Hepatocyte (in vitro differentiated cells): ENCODE data around the gene ACOX3. TPM values are rescaled to one million over a fixed set of nuclear protein-coding genes. Genes with fewer than 3 reads are reported as not detected.

Experiments
- DNase-seq: peaks from one replicate; pipeline ENCODE4 v3.0.0-alpha.2; 2016; ENCODE audit warnings: low spot score
- H2AFZ ChIP-seq: fragments of 200-600 bp; sonication (generic); 2 replicates; pipeline ENCODE4 v1.6.0; 2016; ENCODE audit warnings: antibody characterized with exemption, mild to moderate bottlenecking
- H3K27ac ChIP-seq: fragments of 200-600 bp; sonication (generic); 2 replicates; pipeline ENCODE4 v1.5.1; 2016; ENCODE audit warnings: mild to moderate bottlenecking
- H3K27me3 ChIP-seq: fragments of 200-600 bp; sonication (generic); 2 replicates; pipeline ENCODE4 v1.6.1; 2016
- H3K36me3 ChIP-seq: fragments of 200-600 bp; sonication (generic); replicated peaks from 2 replicates; pipeline ENCODE4 v1.5.1; 2016; ENCODE audit warnings: low read depth; ENCODE audit not compliant: insufficient read depth
- H3K4me1 ChIP-seq: fragments of 200-600 bp; sonication (generic); 2 replicates; pipeline ENCODE4 v1.5.1; 2016; ENCODE audit warnings: mild to moderate bottlenecking, moderate library complexity; ENCODE audit not compliant: insufficient read depth
- H3K4me2 ChIP-seq: fragments of 200-600 bp; sonication (generic); 2 replicates; pipeline ENCODE4 v1.6.0; 2016
- H3K4me3 ChIP-seq: fragments of 200-600 bp; sonication (generic); 2 replicates; pipeline ENCODE4 v1.5.1; 2016; ENCODE audit warnings: mild to moderate bottlenecking
- H3K79me2 ChIP-seq: fragments of 200-600 bp; sonication (generic); 2 replicates; pipeline ENCODE4 v1.6.0; 2017; ENCODE audit warnings: mild to moderate bottlenecking
- H3K9me2 ChIP-seq: fragments of 200-600 bp; sonication (generic); replicated peaks from 2 replicates; pipeline ENCODE4 v1.6.0; 2017; ENCODE audit warnings: mild to moderate bottlenecking; ENCODE audit not compliant: insufficient read depth
- H3K9me3 ChIP-seq: fragments of 200-600 bp; sonication (generic); 2 replicates; pipeline ENCODE4 v1.5.1; 2016; ENCODE audit warnings: low read depth, mild to moderate bottlenecking
- H4K20me1 ChIP-seq: fragments of 200-600 bp; sonication (generic); 2 replicates; pipeline ENCODE4 v1.6.0; 2016; ENCODE audit warnings: mild to moderate bottlenecking; ENCODE audit not compliant: insufficient read depth, poor library complexity, severe bottlenecking
- EZH2 ChIP-seq: fragments of 200-600 bp; sonication (generic); IDR thresholded peaks from 2 replicates; pipeline ENCODE4 v1.6.1; 2016; ENCODE audit warnings: antibody characterized with exemption, mild to moderate bottlenecking, borderline replicate concordance
- EZH2phosphoT487 ChIP-seq: fragments of 200-600 bp; sonication (generic); IDR thresholded peaks from one replicate; pipeline ENCODE4 v1.6.1; 2018; ENCODE audit warnings: antibody characterized with exemption, mild to moderate bottlenecking, low read depth, moderate library complexity; ENCODE audit not compliant: unreplicated experiment, severe bottlenecking
- WGBS: methylation state at CpG from one replicate; pipeline ENCODE4 v1.1.6; 2016; ENCODE audit warnings: low lambda C conversion rate; ENCODE audit errors: missing lambda C conversion rate; 5-methylcytosine and 5-hydroxymethylcytosine counted together
- polyA plus RNA-seq: library from polyadenylated mRNA; unstranded; fragments of >200 nt; fragmentation: Nextera tagmentation; extraction: Ambion mirVana; gene quantifications from 2 replicates; pipeline ENCODE4 v1.2.1, GENCODE V29; 2016
- total RNA-seq: library from RNA; depleted of rRNA; stranded (reverse); fragments of >200 nt; gene quantifications from 2 replicates; pipeline ENCODE4 v1.2.3, GENCODE V29; 2014
- TF ChIP-seq, protein P1 (sequence below): fragments of 200-600 bp; sonication (generic); IDR thresholded peaks from 2 replicates; pipeline ENCODE4 v1.5.1; 2016; ENCODE audit warnings: antibody characterized with exemption, mild to moderate bottlenecking; ENCODE audit not compliant: poor library complexity

Gene ACOX3
- total and polyA plus RNA-seq, 2 experiments from 2014 or later = 17.6 to 22.5 TPM

DNA sequence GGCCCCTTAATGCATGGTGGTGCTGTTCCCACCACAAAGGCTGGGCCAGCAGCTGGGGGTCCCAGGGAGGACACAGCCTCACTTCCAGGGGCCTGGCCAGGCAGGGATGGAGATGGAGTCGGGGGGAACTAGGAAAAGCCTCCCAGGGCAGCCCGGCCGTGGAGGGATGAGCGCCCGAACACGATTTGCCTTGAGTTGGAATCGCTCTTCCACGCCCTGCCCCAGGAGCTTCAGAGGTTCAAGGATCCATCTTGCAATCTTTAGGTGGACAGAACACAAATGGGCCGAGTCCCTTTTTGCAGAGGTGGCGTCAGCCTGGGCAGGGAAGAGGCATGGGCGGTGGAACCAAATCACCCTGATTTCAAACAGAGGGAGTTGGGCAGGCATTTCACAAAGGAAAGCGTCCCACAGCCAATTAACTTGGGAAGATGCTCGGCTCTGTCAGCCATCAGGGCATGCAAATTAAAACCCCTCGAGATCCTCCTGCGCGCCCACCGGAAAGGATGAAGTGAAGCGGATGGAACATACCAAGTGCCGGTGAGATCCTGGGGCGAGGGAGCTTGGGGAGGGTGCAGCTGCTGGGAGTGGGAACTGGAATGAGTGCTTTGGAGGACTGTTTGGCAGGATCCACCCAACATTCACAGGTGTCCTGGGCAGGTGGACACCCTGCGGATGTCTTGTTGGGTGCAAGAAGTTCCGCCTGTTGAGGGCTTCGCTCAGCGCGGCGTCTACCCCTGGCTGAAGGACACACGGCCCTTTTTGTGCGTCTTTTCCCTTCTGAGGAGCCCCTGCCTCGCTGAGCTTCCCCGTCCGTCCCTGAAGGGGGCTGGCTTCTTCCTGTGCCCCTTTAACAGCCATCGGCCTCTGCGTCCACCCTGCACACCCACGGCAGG lies 95.2 kb downstream of the ACOX3 start:
- H3K27ac ChIP-seq = no peak overlapping the region
- no peaks in the 10 kb centered on the region for H4K20me1 ChIP-seq
- H3K27me3 ChIP-seq = no peaks in the 10 kb centered on the region
- H3K9me3 ChIP-seq = no peaks in the 10 kb centered on the region
- WGBS = 95% methylated on average over 33 of the region's 34 CpGs
- no peak overlapping the region for H3K4me2 ChIP-seq
- H3K79me2 ChIP-seq = no peaks in the 10 kb centered on the region
- no peaks in the 10 kb centered on the region for H3K9me2 ChIP-seq
- no peaks in the 10 kb centered on the region for H3K4me1 ChIP-seq
- no peak overlapping the region for H2AFZ ChIP-seq
- H3K4me3 ChIP-seq = no peak overlapping the region
- TF ChIP-seq EZH2phosphoT487 (no peak), EZH2 (no peak)
- TF ChIP-seq, protein P1, sequence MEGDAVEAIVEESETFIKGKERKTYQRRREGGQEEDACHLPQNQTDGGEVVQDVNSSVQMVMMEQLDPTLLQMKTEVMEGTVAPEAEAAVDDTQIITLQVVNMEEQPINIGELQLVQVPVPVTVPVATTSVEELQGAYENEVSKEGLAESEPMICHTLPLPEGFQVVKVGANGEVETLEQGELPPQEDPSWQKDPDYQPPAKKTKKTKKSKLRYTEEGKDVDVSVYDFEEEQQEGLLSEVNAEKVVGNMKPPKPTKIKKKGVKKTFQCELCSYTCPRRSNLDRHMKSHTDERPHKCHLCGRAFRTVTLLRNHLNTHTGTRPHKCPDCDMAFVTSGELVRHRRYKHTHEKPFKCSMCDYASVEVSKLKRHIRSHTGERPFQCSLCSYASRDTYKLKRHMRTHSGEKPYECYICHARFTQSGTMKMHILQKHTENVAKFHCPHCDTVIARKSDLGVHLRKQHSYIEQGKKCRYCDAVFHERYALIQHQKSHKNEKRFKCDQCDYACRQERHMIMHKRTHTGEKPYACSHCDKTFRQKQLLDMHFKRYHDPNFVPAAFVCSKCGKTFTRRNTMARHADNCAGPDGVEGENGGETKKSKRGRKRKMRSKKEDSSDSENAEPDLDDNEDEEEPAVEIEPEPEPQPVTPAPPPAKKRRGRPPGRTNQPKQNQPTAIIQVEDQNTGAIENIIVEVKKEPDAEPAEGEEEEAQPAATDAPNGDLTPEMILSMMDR = no peak
- DNase-seq = no peak
- H3K36me3 ChIP-seq = no peaks in the 10 kb centered on the region

DNA sequence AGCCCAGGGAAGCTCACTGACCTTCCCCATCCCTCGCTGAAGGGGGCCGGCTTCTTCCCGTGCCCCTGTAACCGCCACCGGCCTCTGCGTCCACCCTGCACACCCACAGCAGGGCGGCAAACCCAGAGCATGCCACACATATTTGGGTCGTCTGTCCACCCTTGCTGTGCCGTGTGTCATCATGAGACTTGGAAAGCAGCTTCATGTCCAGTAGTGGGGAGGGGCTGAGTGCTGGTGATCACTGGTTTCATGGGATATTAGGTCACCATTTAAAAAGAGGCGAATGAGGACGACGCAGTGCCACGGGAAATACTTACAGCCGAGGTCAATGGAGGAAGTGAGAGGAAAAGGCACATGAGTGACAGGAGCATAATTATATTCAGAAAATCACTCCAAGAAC lies 96.1 kb downstream of the ACOX3 start:
- peaks cover under 1% of the 10 kb centered on the region for H3K27me3 ChIP-seq
- H3K36me3 ChIP-seq = no peaks in the 10 kb centered on the region
- H3K27ac ChIP-seq = no peak overlapping the region
- H3K9me2 ChIP-seq = no peaks in the 10 kb centered on the region
- no peaks in the 10 kb centered on the region for H3K9me3 ChIP-seq
- no peak overlapping the region for H3K4me3 ChIP-seq
- H3K4me2 ChIP-seq = no peak overlapping the region
- no peak overlapping the region for H2AFZ ChIP-seq
- no peaks in the 10 kb centered on the region for H3K79me2 ChIP-seq
- WGBS = 89% methylated on average over 14 of the region's 14 CpGs
- no peaks in the 10 kb centered on the region for H3K4me1 ChIP-seq
- TF ChIP-seq EZH2 = no peak
- no peak for TF ChIP-seq EZH2phosphoT487
- TF ChIP-seq, protein P1 = no peak
- no peaks in the 10 kb centered on the region for H4K20me1 ChIP-seq
- DNase-seq = no peak

DNA sequence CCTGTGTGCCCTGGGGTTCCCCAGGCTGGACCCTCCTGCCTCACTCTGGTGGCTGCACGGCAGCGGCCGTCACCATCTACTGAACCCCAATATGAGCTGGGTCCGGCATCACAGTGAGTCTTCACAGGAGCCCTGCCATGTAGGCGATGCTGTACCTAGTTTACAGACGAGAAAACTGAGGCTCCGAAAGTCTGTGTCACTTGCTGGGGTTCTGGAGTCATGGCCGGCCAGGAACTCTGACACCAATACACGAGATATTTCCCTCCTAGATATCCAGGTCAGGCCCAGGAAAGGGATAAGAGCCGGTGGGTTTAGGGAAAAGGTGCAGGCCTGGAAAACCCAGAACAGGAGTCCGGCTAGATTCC lies 96.6 kb downstream of the ACOX3 start:
- no peaks in the 10 kb centered on the region for H4K20me1 ChIP-seq
- no peak overlapping the region for H3K4me3 ChIP-seq
- H3K9me2 ChIP-seq = no peaks in the 10 kb centered on the region
- H3K36me3 ChIP-seq = no peaks in the 10 kb centered on the region
- H3K27me3 ChIP-seq = peaks cover 3% of the 10 kb centered on the region
- no peaks in the 10 kb centered on the region for H3K79me2 ChIP-seq
- no peak overlapping the region for H3K4me2 ChIP-seq
- no peak for DNase-seq
- no peak overlapping the region for H3K27ac ChIP-seq
- H3K9me3 ChIP-seq = no peaks in the 10 kb centered on the region
- H2AFZ ChIP-seq = no peak overlapping the region
- WGBS = 98% methylated on average over 10 of the region's 11 CpGs
- TF ChIP-seq EZH2 = no peak
- H3K4me1 ChIP-seq = no peaks in the 10 kb centered on the region

DNA sequence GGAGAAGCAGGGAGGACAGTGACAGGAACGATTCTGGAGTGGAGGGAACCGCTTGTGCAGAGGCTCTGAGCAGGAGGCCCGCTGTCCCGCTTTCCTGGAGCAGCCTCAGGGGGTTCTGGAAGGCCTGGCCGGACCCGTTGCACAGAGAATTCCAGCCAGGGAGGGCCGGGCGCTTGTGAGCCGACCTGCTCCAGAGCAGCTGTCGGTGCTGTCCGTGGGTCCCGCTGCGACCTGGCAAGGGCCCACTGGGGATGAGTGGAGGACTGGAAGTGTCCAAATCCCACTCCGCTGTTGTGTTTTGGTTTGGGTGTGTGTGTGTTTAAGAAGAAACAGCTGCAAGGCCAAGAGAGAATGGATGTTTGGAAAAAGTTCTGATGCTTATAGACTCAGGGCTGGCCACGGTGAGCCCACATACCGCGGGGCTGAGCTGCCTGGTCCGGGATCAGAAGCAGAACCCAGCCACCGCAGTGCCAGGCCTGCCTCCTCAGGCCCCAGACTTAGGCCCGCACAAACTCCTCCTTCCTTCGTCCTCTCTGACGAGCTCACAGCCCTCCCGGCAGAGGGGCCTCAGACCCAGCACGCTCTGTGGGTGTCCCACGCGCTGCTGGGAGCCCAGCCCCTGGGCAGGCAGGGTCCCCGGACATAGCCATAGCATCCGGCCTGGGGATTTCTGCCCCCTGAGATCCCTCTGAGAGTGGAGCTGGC lies 97.1 kb downstream of the ACOX3 start:
- Histone ChIP-seq H3K4me2 (no peak overlapping the region), H3K27ac (no peak overlapping the region), H3K36me3 (no peaks in the 10 kb centered on the region), H3K9me2 (no peaks in the 10 kb centered on the region), H3K79me2 (no peaks in the 10 kb centered on the region), H3K27me3 (peaks cover 3% of the 10 kb centered on the region), H3K4me1 (no peaks in the 10 kb centered on the region), H4K20me1 (no peaks in the 10 kb centered on the region), H3K9me3 (no peaks in the 10 kb centered on the region), H2AFZ (no peak overlapping the region), H3K4me3 (no peak overlapping the region)
- DNase-seq = no peak
- TF ChIP-seq, protein P1 = no peak
- TF ChIP-seq EZH2 = no peak
- TF ChIP-seq EZH2phosphoT487 = no peak
- 89% methylated on average over 28 of the region's 28 CpGs for WGBS
